GM18502 (cell line): ENCODE results near the gene PRKD3.
"Not testable (repeated sequence)": the region's sequence is repeated elsewhere in the genome, so short reads cannot be mapped to it uniquely, and the experiment has no call there.

Source experiments
- ATAC-seq: cut with Tn5 transposase; IDR thresholded peaks from one replicate; pipeline ENCODE4 v1.9.1; 2021; ENCODE audit warnings: mild to moderate bottlenecking; ENCODE audit not compliant: unreplicated experiment, poor library complexity

PRKD3 gene

GRCh38 chr2:37318401-37318800 is 6.2 kb downstream of the PRKD3 start:
- ATAC-seq = peak; percentile 82

- no peak for ATAC-seq
Observed at GRCh38 chr2:37317746-37318145, 6.9 kb downstream of the PRKD3 start.

- ATAC-seq = no peak
Observed at GRCh38 chr2:37316181-37316580, 8.5 kb downstream of the PRKD3 start.

GRCh38 chr2:37315364-37315763 is 9.3 kb downstream of the PRKD3 start:
- no peak for ATAC-seq

- no peak for ATAC-seq
Observed at GRCh38 chr2:37307500-37307899, 17.1 kb downstream of the PRKD3 start.

- ATAC-seq = no peak
Observed at GRCh38 chr2:37306024-37306423, 18.6 kb downstream of the PRKD3 start.

- ATAC-seq = no peak
Observed at GRCh38 chr2:37302701-37303252, 21.9 kb downstream of the PRKD3 start.

DNA sequence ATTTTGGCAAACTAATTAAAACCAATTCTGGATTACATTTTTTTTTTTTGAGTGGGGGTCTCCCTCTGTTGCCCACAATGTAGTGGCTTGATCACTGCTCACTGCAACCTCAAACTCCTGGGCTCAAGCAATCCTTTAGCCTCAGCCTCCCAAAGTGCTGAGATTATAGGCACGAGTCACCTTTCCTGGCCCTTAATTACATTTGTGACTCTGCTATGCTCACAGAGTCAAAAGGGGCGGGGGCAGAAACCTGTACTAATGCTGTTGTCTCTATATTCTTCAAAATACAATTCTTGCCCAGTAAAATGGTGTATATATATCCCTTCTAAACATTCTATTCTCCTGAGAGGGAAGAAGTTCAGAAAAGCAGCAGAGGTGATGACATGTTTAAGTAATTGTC is 23.2 kb downstream of the PRKD3 start:
- no peak for ATAC-seq

DNA sequence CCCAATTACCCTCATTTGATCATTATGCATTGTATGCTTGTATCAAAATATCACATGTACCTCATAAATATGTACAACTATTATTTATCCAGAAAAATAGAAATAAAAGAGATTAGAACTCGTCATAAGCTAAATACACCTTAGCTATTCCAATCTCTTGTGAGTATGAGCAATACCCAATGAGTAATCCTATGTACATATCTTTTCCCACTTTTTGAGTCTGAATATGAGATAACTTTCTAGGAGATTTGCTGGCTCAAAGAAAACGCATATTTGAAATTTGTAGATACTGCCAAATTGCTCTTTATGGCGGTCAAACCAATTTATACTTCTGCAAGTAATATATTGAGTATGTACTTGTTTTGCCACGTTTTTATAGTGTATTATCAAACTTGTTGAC is 24.1 kb downstream of the PRKD3 start:
- ATAC-seq = no peak

GRCh38 chr2:37300146-37300545 is 24.5 kb downstream of the PRKD3 start:
- ATAC-seq = no peak

DNA sequence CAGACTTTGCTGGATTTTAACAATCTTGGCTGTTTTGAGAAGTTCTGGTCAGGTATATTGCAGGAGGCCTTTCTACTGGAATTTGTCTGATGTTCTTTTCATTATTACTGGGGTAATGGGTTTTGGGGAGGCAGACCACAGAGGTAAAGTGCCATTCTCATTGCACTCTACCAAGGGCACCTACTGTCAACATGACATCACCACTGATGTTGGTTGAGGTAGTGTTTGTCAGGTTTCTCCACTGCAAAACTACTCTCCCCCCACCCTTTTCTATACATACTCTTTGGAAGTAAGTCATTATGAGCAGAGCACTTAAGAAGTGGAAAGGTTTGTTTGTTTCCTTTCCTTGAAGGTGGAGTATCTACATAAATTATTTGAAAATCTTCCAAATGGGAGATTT is 27.0 kb downstream of the PRKD3 start:
- no peak for ATAC-seq

GRCh38 chr2:37295469-37296073 is 29.1 kb downstream of the PRKD3 start:
- ATAC-seq = no peak

DNA sequence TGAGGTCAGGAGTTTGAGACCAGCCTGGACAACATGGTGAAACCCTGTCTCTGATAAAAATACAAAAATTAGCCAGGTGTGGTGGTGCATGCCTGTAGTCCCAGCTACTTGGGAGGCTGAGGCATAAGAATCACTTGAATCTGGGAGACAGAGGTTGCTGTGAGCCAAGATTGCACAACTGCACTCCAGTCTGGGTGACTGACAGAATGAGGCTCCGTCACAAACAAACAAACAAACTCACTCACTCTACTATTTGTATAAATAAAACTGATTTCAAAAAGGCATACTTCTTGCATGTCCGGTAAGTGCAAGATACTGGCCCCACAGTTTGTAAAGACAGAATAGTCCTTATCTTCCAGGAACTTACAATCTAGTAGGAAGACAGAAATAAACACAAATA is 29.8 kb downstream of the PRKD3 start:
- not testable (repeated sequence) for ATAC-seq

- ATAC-seq = no peak
Observed at GRCh38 chr2:37291680-37292079, 33.0 kb downstream of the PRKD3 start.

GRCh38 chr2:37287966-37288365 is 36.7 kb downstream of the PRKD3 start:
- ATAC-seq = no peak

- ATAC-seq = no peak
Observed at GRCh38 chr2:37284381-37284780, 40.3 kb downstream of the PRKD3 start.

DNA sequence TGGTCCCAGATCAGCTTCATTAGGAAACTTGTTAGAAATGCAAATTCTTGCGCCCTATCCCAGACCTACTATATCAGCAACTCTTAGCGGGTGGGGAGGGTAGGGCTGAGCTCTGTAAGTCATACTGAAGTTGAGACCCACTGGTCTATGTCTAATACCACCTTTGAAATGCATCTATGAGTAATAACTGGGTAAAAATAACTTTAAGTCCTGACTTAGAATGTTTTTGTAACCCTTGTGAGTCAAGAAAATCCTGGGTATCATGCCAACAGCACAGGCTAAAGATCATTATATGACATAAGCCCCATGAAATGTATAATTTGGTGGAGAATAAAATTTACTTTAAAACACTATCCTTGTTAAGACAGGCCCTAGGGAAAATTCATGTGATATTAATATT is 41.4 kb downstream of the PRKD3 start:
- ATAC-seq = no peak

- ATAC-seq = no peak
Observed at GRCh38 chr2:37282746-37283145, 41.9 kb downstream of the PRKD3 start.

DNA sequence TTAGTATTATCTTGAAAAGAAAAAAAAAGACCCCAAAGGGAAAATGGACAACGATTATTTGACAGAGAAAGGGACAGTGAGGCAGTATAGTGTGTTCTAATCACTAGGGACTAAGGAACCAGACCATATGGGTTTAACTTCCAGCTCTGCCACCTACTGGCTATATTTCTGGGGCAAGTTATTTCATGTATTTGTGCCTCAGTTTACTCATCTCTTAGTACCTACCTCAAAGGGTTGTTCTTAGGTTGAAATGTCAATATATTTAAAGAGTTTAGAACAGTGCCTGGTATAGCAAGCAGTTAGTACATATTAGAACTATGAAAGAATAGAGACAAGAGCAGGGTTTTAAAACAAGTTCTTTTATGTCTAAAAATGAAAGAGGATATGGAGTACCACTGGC is 42.7 kb downstream of the PRKD3 start:
- no peak for ATAC-seq

DNA sequence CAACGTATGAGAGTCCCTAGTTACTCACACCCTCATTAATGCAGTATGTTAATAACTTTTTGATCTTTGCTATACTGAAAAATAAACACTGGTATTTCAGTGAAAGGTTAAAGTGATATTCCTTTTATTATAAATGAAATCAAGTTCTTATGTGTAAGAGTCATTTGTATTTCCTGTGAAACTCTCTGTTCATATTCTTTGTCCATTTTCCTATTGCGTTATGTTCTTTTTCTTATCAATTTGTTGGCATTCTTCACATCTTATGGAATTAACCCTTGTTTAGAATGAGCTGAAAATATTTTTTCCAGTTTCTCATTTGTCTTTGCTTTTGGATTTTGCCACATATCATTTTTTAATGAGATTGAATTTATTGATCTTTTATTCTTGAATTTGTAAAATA is 48.3 kb downstream of the PRKD3 start:
- ATAC-seq = no peak
